Liver (tissue), 9 donors: ENCODE measurements around the gene CDKL5. TPM values are rescaled to one million over a fixed set of nuclear protein-coding genes. Genes with fewer than 3 reads are reported as not detected.

Experiments
- DNase-seq: peaks from one replicate; pipeline ENCODE4 v3.0.0-alpha.2; 2017; ENCODE audit warnings: low spot score
- H3K27ac ChIP-seq, 2 donors: one replicate each; pipeline ENCODE4 v1.7.0; 2013; ENCODE audit warnings: inconsistent platforms in 2 of 2, low read length in 2 of 2, control low read depth in 1 of 2, low read depth in 1 of 2, mild to moderate bottlenecking in 1 of 2
- H3K27me3 ChIP-seq, 4 donors: one replicate each; pipeline versions ENCODE4 v1.6.1 to v1.7.0; 2013; ENCODE audit warnings: low read length in 3 of 4, inconsistent platforms in 1 of 4, mild to moderate bottlenecking in 1 of 4, moderate library complexity in 1 of 4; ENCODE audit not compliant: control insufficient read depth in 4 of 4, insufficient read depth in 4 of 4
- H3K36me3 ChIP-seq, 4 donors: one replicate each; pipeline versions ENCODE4 v1.6.1 to v1.7.0; 2013; ENCODE audit warnings: low read length in 3 of 4, mild to moderate bottlenecking in 3 of 4, low read depth in 1 of 4, moderate library complexity in 1 of 4; ENCODE audit not compliant: control insufficient read depth in 4 of 4, insufficient read depth in 3 of 4
- H3K4me1 ChIP-seq, 4 donors: one replicate each; pipeline versions ENCODE4 v1.6.1 to v1.7.0; 2013; ENCODE audit warnings: low read length in 3 of 4, mild to moderate bottlenecking in 3 of 4, moderate library complexity in 1 of 4; ENCODE audit not compliant: control insufficient read depth in 4 of 4, insufficient read depth in 4 of 4
- H3K4me3 ChIP-seq, 3 donors: one replicate each; pipeline versions ENCODE4 v1.6.1 to v1.7.0; 2013; ENCODE audit warnings: low read length in 3 of 3, control low read depth in 1 of 3, low read depth in 1 of 3, mild to moderate bottlenecking in 1 of 3
- H3K9ac ChIP-seq, 2 donors: one replicate each; pipeline ENCODE4 v1.7.0; 2013; ENCODE audit warnings: low read length in 2 of 2, mild to moderate bottlenecking in 2 of 2, moderate library complexity in 2 of 2, control low read depth in 1 of 2, low read depth in 1 of 2
- H3K9me3 ChIP-seq, 4 donors: one replicate each; pipeline versions ENCODE4 v1.6.1 to v1.7.0; 2013; ENCODE audit warnings: low read length in 3 of 4; ENCODE audit not compliant: control insufficient read depth in 4 of 4
- CTCF ChIP-seq: fragments of 150-350 bp; IDR thresholded peaks from 2 replicates; pipeline ENCODE4 v1.5.1; 2017; ENCODE audit warnings: improper control_type of control experiment, low read depth, low read length; ENCODE audit not compliant: missing input control
- EGR1 ChIP-seq, 2 donors: IDR thresholded peaks; 2 replicates each; pipeline ENCODE4 v1.6.1; 2016 to 2018; ENCODE audit warnings: antibody characterized with exemption in 2 of 2, low read depth in 2 of 2
- FOXA1 ChIP-seq: IDR thresholded peaks from 2 replicates; pipeline ENCODE4 v1.6.1; 2016; ENCODE audit warnings: antibody characterized with exemption
- FOXA2 ChIP-seq: IDR thresholded peaks from 2 replicates; pipeline ENCODE4 v1.6.1; 2016; ENCODE audit warnings: antibody characterized with exemption
- GABPA ChIP-seq, 2 donors: IDR thresholded peaks in 1 of 2; conservative IDR thresholded peaks in 1 of 2; 2 replicates each; pipeline ENCODE4 v1.6.1; 2016; ENCODE audit warnings: antibody characterized with exemption in 2 of 2, mild to moderate bottlenecking in 1 of 2, moderate library complexity in 1 of 2
- HNF4A ChIP-seq, 2 donors: conservative IDR thresholded peaks; 2 replicates each; pipeline ENCODE4 v1.6.1; 2016; ENCODE audit warnings: antibody characterized with exemption in 2 of 2, mild to moderate bottlenecking in 2 of 2
- HNF4G ChIP-seq: IDR thresholded peaks from 2 replicates; pipeline ENCODE4 v1.6.1; 2016; ENCODE audit warnings: antibody characterized with exemption
- JUND ChIP-seq, 2 donors: IDR thresholded peaks; 2 replicates each; pipeline ENCODE4 v1.6.1; 2016; ENCODE audit warnings: antibody characterized with exemption in 2 of 2
- MAX ChIP-seq: IDR thresholded peaks from 2 replicates; pipeline ENCODE4 v1.6.1; 2016; ENCODE audit warnings: antibody characterized with exemption
- RAD21 ChIP-seq, 2 donors: IDR thresholded peaks; 2 replicates each; pipeline ENCODE4 v1.6.1; 2016; ENCODE audit warnings: antibody characterized with exemption in 2 of 2, mild to moderate bottlenecking in 2 of 2
- RXRA ChIP-seq, 2 donors: IDR thresholded peaks; 2 replicates each; pipeline ENCODE4 v1.6.1; 2017 to 2018; ENCODE audit warnings: antibody characterized with exemption in 2 of 2, mild to moderate bottlenecking in 1 of 2
- SP1 ChIP-seq: IDR thresholded peaks from 2 replicates; pipeline ENCODE4 v1.6.1; 2018; ENCODE audit warnings: antibody characterized with exemption, mild to moderate bottlenecking
- TAF1 ChIP-seq: conservative IDR thresholded peaks from 2 replicates; pipeline ENCODE4 v1.6.1; 2016; ENCODE audit warnings: antibody characterized with exemption, mild to moderate bottlenecking
- YY1 ChIP-seq: IDR thresholded peaks from 2 replicates; pipeline ENCODE4 v1.6.1; 2016; ENCODE audit warnings: antibody characterized with exemption, mild to moderate bottlenecking
- ZBTB33 ChIP-seq: IDR thresholded peaks from 2 replicates; pipeline ENCODE4 v1.6.1; 2016; ENCODE audit warnings: antibody characterized with exemption
- WGBS: extraction: QIAGEN DNeasy Blood & Tissue Kit; methylation state at CpG from one replicate; pipeline ENCODE4 v1.1.7; 2013; 5-methylcytosine and 5-hydroxymethylcytosine counted together
- polyA plus RNA-seq, 2 donors: library from polyadenylated mRNA; stranded (reverse) in 1 of 2; unstranded in 1 of 2; fragments of 200-250 nt in 1 of 2; fragments of >200 nt in 1 of 2; fragmentation: Nextera tagmentation in 1 of 2; extraction: Ambion mirVana in 1 of 2; gene quantifications; one replicate each; pipeline versions ENCODE4 v1.2.1 to v1.2.3, GENCODE V29; 2013 to 2015
- total RNA-seq, 2 donors: library from RNA; depleted of rRNA; stranded (reverse); fragments of >200 nt; gene quantifications; one replicate each; pipeline ENCODE4 v1.2.3, GENCODE V29; 2014
- TF ChIP-seq, protein P1 (sequence below): IDR thresholded peaks from 2 replicates; pipeline ENCODE4 v1.6.1; 2016; ENCODE audit warnings: antibody characterized with exemption, mild to moderate bottlenecking
- donor health status: healthy.
- donor health status: healthy.
- donor health status: healthy.
- donor health status: healthy.
- donor health status: healthy.

Gene CDKL5
- total and polyA plus RNA-seq, 4 donors: 0.59 to 3.3 (median 2.0) TPM

GRCh38 chrX:18491587-18492340 is 66.4 kb downstream of the CDKL5 start:
- Histone ChIP-seq H3K27me3 (no peaks in the 10 kb centered on the region), H3K27ac (no peak overlapping the region), H3K9me3 (no peaks in the 10 kb centered on the region), H3K4me1 (no peaks in the 10 kb centered on the region), H3K36me3 (no peaks in the 10 kb centered on the region), H3K4me3 (no peak overlapping the region), H3K9ac (no peak overlapping the region)
- no peak for DNase-seq
- WGBS: 93% methylated on average over 4 of the region's 4 CpGs
- TF ChIP-seq ZBTB33: no peak

- 88% methylated on average over 2 of the region's 2 CpGs for WGBS
Observed at GRCh38 chrX:18534949-18535348, 109.5 kb downstream of the CDKL5 start.

DNA sequence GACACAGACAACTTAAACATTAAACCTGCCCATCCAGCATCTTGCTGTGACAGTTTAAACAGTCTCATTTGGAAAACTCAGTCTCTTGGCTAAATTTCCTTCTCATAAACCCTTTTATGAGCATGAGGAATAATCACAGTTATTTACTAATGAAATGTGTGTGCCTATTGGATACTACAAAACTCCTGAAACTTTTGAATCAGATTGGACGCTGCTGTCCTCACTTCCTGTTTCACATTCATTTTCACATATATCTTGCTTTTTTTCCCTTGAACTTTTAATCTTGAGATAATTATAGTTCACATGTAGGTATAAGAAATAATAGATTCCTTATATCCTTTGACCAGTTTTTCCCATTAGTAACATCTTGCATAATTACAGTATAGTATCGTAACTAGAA is 111.7 kb downstream of the CDKL5 start:
- no peak for DNase-seq
- Histone ChIP-seq H3K9ac (no peak overlapping the region), H3K27me3 (no peaks in the 10 kb centered on the region), H3K9me3 (no peaks in the 10 kb centered on the region), H3K27ac (no peak overlapping the region), H3K36me3 (no peaks in the 10 kb centered on the region), H3K4me1 (no peaks in the 10 kb centered on the region), H3K4me3 (no peak overlapping the region)
- no peak for TF ChIP-seq ZBTB33
- no peak for TF ChIP-seq MAX
- TF ChIP-seq FOXA1: no peak
- TF ChIP-seq HNF4G: no peak
- no peak for TF ChIP-seq RXRA (IDR thresholded peaks at IDR 0.05)
- no peak for TF ChIP-seq TAF1
- no peak for TF ChIP-seq RAD21 (IDR thresholded peaks at IDR 0.05)
- no peak for TF ChIP-seq SP1
- TF ChIP-seq GABPA (IDR thresholded peaks at IDR 0.05 in 1 of 2, conservative IDR thresholded peaks at IDR 0.05 in 1 of 2): no peak
- no peak for TF ChIP-seq HNF4A (conservative IDR thresholded peaks at IDR 0.05)
- TF ChIP-seq EGR1 (IDR thresholded peaks at IDR 0.05; ENCODE audit: low read depth in 2 of 2): no peak
- no peak for TF ChIP-seq JUND (IDR thresholded peaks at IDR 0.05)
- TF ChIP-seq CTCF: no peak
- no peak for TF ChIP-seq YY1
- TF ChIP-seq, protein P1, sequence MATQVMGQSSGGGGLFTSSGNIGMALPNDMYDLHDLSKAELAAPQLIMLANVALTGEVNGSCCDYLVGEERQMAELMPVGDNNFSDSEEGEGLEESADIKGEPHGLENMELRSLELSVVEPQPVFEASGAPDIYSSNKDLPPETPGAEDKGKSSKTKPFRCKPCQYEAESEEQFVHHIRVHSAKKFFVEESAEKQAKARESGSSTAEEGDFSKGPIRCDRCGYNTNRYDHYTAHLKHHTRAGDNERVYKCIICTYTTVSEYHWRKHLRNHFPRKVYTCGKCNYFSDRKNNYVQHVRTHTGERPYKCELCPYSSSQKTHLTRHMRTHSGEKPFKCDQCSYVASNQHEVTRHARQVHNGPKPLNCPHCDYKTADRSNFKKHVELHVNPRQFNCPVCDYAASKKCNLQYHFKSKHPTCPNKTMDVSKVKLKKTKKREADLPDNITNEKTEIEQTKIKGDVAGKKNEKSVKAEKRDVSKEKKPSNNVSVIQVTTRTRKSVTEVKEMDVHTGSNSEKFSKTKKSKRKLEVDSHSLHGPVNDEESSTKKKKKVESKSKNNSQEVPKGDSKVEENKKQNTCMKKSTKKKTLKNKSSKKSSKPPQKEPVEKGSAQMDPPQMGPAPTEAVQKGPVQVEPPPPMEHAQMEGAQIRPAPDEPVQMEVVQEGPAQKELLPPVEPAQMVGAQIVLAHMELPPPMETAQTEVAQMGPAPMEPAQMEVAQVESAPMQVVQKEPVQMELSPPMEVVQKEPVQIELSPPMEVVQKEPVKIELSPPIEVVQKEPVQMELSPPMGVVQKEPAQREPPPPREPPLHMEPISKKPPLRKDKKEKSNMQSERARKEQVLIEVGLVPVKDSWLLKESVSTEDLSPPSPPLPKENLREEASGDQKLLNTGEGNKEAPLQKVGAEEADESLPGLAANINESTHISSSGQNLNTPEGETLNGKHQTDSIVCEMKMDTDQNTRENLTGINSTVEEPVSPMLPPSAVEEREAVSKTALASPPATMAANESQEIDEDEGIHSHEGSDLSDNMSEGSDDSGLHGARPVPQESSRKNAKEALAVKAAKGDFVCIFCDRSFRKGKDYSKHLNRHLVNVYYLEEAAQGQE: no peak
- WGBS: 82% methylated on average over 2 of the region's 2 CpGs

More at GRCh38 chrX:18534949-18535348, 109.5 kb downstream of the CDKL5 start:
- Histone ChIP-seq H3K27ac (no peak overlapping the region), H3K9me3 (no peaks in the 10 kb centered on the region), H3K9ac (no peak overlapping the region), H3K36me3 (no peaks in the 10 kb centered on the region), H3K27me3 (no peaks in the 10 kb centered on the region), H3K4me3 (no peak overlapping the region), H3K4me1 (no peaks in the 10 kb centered on the region)
- no peak for TF ChIP-seq SP1
- no peak for TF ChIP-seq JUND (IDR thresholded peaks at IDR 0.05)
- no peak for TF ChIP-seq FOXA2
- no peak for TF ChIP-seq MAX
- DNase-seq: no peak
